K562 (cell line): ENCODE results near the gene PLOD1. TPM values are rescaled to one million over a fixed set of nuclear protein-coding genes. Genes with fewer than 3 reads are reported as not detected.

Experiments used
- E2F1 ChIP-seq: sonication (generic); formaldehyde crosslinking; IDR thresholded peaks from 2 replicates; pipeline ENCODE4 v1.8.1; 2023; ENCODE audit warnings: mild to moderate bottlenecking, missing genetic modification reagents, moderate library complexity
- ETV1 ChIP-seq: fragments of 450-650 bp; conservative IDR thresholded peaks from 2 replicates; pipeline ENCODE4 v1.6.1; 2016; ENCODE audit warnings: missing genetic modification characterization, control low read depth, low read depth, missing compliant biosample characterization
- ETV6 ChIP-seq, 3 experiments: fragments of 150-350 bp in 1 of 3; sonication (generic) in 1 of 3; formaldehyde crosslinking in 1 of 3; IDR thresholded peaks; 2 replicates each; pipeline versions ENCODE4 v1.6.1 to v1.8.0; 2014 to 2022; ENCODE audit warnings: borderline replicate concordance in 2 of 3, low read depth in 2 of 3, antibody characterized with exemption in 1 of 3, low read length in 1 of 3, mild to moderate bottlenecking in 1 of 3, missing genetic modification reagents in 1 of 3
- GABPB2 ChIP-seq: fragments of 250-450 bp; sonication (Bioruptor Pico); conservative IDR thresholded peaks from 2 replicates; pipeline ENCODE4 v1.5.1; 2021; ENCODE audit warnings: mild to moderate bottlenecking
- GTF2A2 ChIP-seq: IDR thresholded peaks from 2 replicates; pipeline ENCODE4 v1.6.1; 2016; ENCODE audit warnings: mild to moderate bottlenecking, missing genetic modification characterization, missing compliant biosample characterization
- GTF2F1 ChIP-seq: IDR thresholded peaks from 2 replicates; pipeline ENCODE4 v1.6.1; 2011; ENCODE audit warnings: low read depth, low read length, improper control_type of control experiment
- HINFP ChIP-seq: fragments of 450-650 bp; conservative IDR thresholded peaks from 2 replicates; pipeline ENCODE4 v1.6.1; 2016; ENCODE audit warnings: missing genetic modification characterization, low read depth, mild to moderate bottlenecking, control low read depth, missing compliant biosample characterization
- MTA2 ChIP-seq: fragments of 450-650 bp; IDR thresholded peaks from 2 replicates; pipeline ENCODE4 v1.6.1; 2016; ENCODE audit warnings: low read depth
- MTA3 ChIP-seq: fragments of 450-650 bp; formaldehyde crosslinking; IDR thresholded peaks from 2 replicates; pipeline ENCODE4 v1.6.1; 2017; ENCODE audit warnings: mild to moderate bottlenecking, borderline replicate concordance
- POLR2B ChIP-seq: fragments of 450-650 bp; IDR thresholded peaks from 2 replicates; pipeline ENCODE4 v1.6.1; 2018; ENCODE audit warnings: low read depth; ENCODE audit not compliant: partially characterized antibody
- RFX5 ChIP-seq: IDR thresholded peaks from 2 replicates; pipeline ENCODE4 v1.6.1; 2011; ENCODE audit warnings: low read depth, mild to moderate bottlenecking, improper control_type of control experiment, low read length
- SRSF3 ChIP-seq: fragments of 200-400 bp; formaldehyde crosslinking; IDR thresholded peaks from 2 replicates; pipeline ENCODE4 v1.6.1; 2016; ENCODE audit warnings: mild to moderate bottlenecking, low read length, moderate library complexity; ENCODE audit not compliant: insufficient read depth
- TAL1 ChIP-seq: fragments of 450-650 bp; IDR thresholded peaks from 2 replicates; pipeline ENCODE4 v1.6.1; 2016; ENCODE audit warnings: mild to moderate bottlenecking
- TEAD1 ChIP-seq, 2 experiments: fragments of 450-650 bp in 1 of 2; sonication (generic) in 1 of 2; formaldehyde crosslinking; IDR thresholded peaks; 2 replicates each; pipeline versions ENCODE4 v1.4.0 to v1.8.0; 2020 to 2022; ENCODE audit warnings: mild to moderate bottlenecking in 2 of 2, missing genetic modification reagents in 1 of 2
- THAP12 ChIP-seq: fragments of 250-450 bp; sonication (Bioruptor Pico); IDR thresholded peaks from 2 replicates; pipeline ENCODE4 v1.9.0; 2021; ENCODE audit warnings: mild to moderate bottlenecking, inconsistent platforms
- U2AF1 ChIP-seq: fragments of 200-400 bp; formaldehyde crosslinking; optimal IDR thresholded peaks from 2 replicates; pipeline ENCODE3; 2017; ENCODE audit warnings: mild to moderate bottlenecking, low read depth, low read length, moderate library complexity
- ZNF184 ChIP-seq: sonication (generic); formaldehyde crosslinking; IDR thresholded peaks from 2 replicates; pipeline ENCODE4 v1.5.0; 2020; ENCODE audit warnings: missing genetic modification reagents
- polyA plus RNA-seq, 8 experiments: library from polyadenylated mRNA; depleted of rRNA in 4 of 8; stranded (reverse) in 5 of 8; unstranded in 3 of 8; fragments of >200 nt; fragmentation: Nextera tagmentation in 2 of 8; fragmentation: Illumina TruSeq in 1 of 8; extraction: Ambion mirVana in 2 of 8; extraction: Trizol in 1 of 8; gene quantifications; 2 replicates each; pipeline versions ENCODE4 v1.2.1 to v1.2.3, GENCODE V29; 2011 to 2014; ENCODE audit warnings: inconsistent platforms in 1 of 8, missing spikeins in 1 of 8
- total RNA-seq, 7 experiments: library from RNA; depleted of rRNA in 6 of 7; stranded (reverse); fragments of >200 nt in 6 of 7; fragmentation: Illumina TruSeq in 2 of 7; extraction: Trizol in 2 of 7; gene quantifications; 2 replicates each; pipeline versions ENCODE4 v1.2.1 to v1.2.3, GENCODE V29; 2011 to 2021; ENCODE audit warnings: low replicate concordance in 1 of 7
- TF ChIP-seq, protein P1 (sequence below): fragments of 450-650 bp; formaldehyde crosslinking; IDR thresholded peaks from 2 replicates; pipeline ENCODE4 v1.4.0; 2020; ENCODE audit warnings: mild to moderate bottlenecking
- TF ChIP-seq, protein P2 (sequence below), 2 experiments: fragments of 450-650 bp; IDR thresholded peaks; 2 replicates each; pipeline ENCODE4 v1.6.1; 2016

PLOD1 gene
- total and polyA plus RNA-seq, 9 of the 15 experiments (the other 6 are each of a cell fraction or from before 2014, with no cell fraction given), result 16.6 to 90.8 (median 52.7) TPM

DNA sequence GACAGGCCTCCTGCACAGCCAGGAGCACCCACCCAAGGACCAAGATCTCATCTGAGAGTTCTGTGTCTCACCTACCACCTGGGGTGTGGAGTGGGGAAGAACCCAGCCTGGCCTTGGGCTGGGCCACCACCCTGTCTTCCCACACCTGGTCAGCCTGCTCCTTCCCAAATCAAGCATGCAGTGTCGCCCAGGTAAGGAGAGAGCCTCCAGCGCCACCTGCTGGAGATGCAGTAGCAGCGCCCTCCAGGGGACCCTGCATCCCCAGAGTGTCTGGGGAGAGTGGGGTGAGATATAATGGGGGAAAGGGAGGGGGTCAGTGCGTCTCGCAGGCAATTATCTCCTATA lies 40.6 kb upstream of the PLOD1 start (continued):
- no peak for TF ChIP-seq POLR2B
- TF ChIP-seq, protein P1, sequence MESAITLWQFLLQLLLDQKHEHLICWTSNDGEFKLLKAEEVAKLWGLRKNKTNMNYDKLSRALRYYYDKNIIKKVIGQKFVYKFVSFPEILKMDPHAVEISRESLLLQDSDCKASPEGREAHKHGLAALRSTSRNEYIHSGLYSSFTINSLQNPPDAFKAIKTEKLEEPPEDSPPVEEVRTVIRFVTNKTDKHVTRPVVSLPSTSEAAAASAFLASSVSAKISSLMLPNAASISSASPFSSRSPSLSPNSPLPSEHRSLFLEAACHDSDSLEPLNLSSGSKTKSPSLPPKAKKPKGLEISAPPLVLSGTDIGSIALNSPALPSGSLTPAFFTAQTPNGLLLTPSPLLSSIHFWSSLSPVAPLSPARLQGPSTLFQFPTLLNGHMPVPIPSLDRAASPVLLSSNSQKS, result no peak
- TF ChIP-seq ZNF184 (CRISPR knock-in tag), result no peak
- no peak for TF ChIP-seq TEAD1 (CRISPR knock-in tag; IDR thresholded peaks at IDR 0.05)
- TF ChIP-seq ETV1 (tag), result no peak
- no peak for TF ChIP-seq GTF2F1
- TF ChIP-seq ETV6 (IDR thresholded peaks at IDR 0.05; ENCODE audit: borderline replicate concordance in 1 of 2, low read depth in 2 of 2, low read length in 1 of 2), result no peak
- TF ChIP-seq ETV6 (CRISPR knock-in tag; IDR thresholded peaks at IDR 0.05; ENCODE audit: borderline replicate concordance), result no peak
- TF ChIP-seq GABPB2 (CRISPR knock-in tag), result 0 out of 2 replicates have a peak, but pooled peaks have one; percentile 60
- no peak for TF ChIP-seq GTF2A2 (tag)
- TF ChIP-seq MTA3, result peak; percentile 27; the same call in 1 of the 2 replicates
- TF ChIP-seq, protein P2, sequence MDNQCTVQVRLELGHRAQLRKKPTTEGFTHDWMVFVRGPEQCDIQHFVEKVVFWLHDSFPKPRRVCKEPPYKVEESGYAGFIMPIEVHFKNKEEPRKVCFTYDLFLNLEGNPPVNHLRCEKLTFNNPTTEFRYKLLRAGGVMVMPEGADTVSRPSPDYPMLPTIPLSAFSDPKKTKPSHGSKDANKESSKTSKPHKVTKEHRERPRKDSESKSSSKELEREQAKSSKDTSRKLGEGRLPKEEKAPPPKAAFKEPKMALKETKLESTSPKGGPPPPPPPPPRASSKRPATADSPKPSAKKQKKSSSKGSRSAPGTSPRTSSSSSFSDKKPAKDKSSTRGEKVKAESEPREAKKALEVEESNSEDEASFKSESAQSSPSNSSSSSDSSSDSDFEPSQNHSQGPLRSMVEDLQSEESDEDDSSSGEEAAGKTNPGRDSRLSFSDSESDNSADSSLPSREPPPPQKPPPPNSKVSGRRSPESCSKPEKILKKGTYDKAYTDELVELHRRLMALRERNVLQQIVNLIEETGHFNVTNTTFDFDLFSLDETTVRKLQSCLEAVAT (IDR thresholded peaks at IDR 0.05), result no peak
- TF ChIP-seq E2F1 (CRISPR knock-in tag), result no peak
- no peak for TF ChIP-seq HINFP (tag)
- TF ChIP-seq SRSF3, result no peak
- no peak for TF ChIP-seq U2AF1
- TF ChIP-seq TAL1, result no peak
- TF ChIP-seq RFX5, result no peak
- no peak for TF ChIP-seq THAP12 (CRISPR knock-in tag)
- TF ChIP-seq MTA2, result no peak
